Left lobe of liver (tissue), 2 donors: ENCODE measurements around the gene NUDT15. TPM values are rescaled to one million over a fixed set of nuclear protein-coding genes. Genes with fewer than 3 reads are reported as not detected.
A peak's percentile ranks its signal among the peaks of the same experiment; 100 is the strongest.
"Not testable (repeated sequence)": the region's sequence is repeated elsewhere in the genome, so short reads cannot be mapped to it uniquely, and the experiment has no call there.

Experiments
- ATAC-seq: fragments of 200-7000 bp; cut with Tn5 transposase; one replicate; pipeline ENCODE4 v1.9.1; 2020; ENCODE audit warnings: mild to moderate bottlenecking, moderate library complexity
- DNase-seq: peaks from one replicate; pipeline ENCODE4 v3.0.0-alpha.2; 2020; ENCODE audit warnings: low spot score
- total RNA-seq: library from RNA; stranded (reverse); gene quantifications from one replicate; pipeline ENCODE4 v1.2.1, GENCODE V29; 2021
- donor health status: DM: no; HTN: no; CAD: no; lungs with moderate emphysema.
- donor health status: DM: no; HTN: yes; CAD: no.

NUDT15 gene
- total RNA-seq, 1 donor from 2014 or later: 6.2 TPM

GRCh38 chr13:48040896-48041295 lies 3.4 kb downstream of the NUDT15 start:
- DNase-seq: no peak
- ATAC-seq: no peak

GRCh38 chr13:48042894-48043293 lies 5.4 kb downstream of the NUDT15 start:
- ATAC-seq (no peak), DNase-seq (no peak)

GRCh38 chr13:48043789-48044503 lies 6.4 kb downstream of the NUDT15 start:
- DNase-seq: no peak
- ATAC-seq: no peak

- no peak for ATAC-seq
Measured at GRCh38 chr13:48050550-48050949, 13.0 kb downstream of the NUDT15 start.

GRCh38 chr13:48054601-48055000 lies 17.1 kb downstream of the NUDT15 start:
- ATAC-seq (no peak), DNase-seq (no peak)

More at GRCh38 chr13:48050550-48050949, 13.0 kb downstream of the NUDT15 start:
- DNase-seq: no peak

- ATAC-seq: no peak
- DNase-seq: no peak
Measured at GRCh38 chr13:48055712-48056111, 18.2 kb downstream of the NUDT15 start.

GRCh38 chr13:48058536-48058935 lies 21.0 kb downstream of the NUDT15 start:
- not testable (repeated sequence) for ATAC-seq, DNase-seq

GRCh38 chr13:48059951-48060350 lies 22.4 kb downstream of the NUDT15 start:
- ATAC-seq: not testable (repeated sequence)
- peak; percentile 50 for DNase-seq

- ATAC-seq (no peak), DNase-seq (no peak)
Measured at GRCh38 chr13:48066310-48066989, 28.9 kb downstream of the NUDT15 start.

GRCh38 chr13:48068036-48068435 lies 30.5 kb downstream of the NUDT15 start:
- ATAC-seq (no peak), DNase-seq (no peak)

- ATAC-seq (no peak), DNase-seq (no peak)
Measured at GRCh38 chr13:48068952-48069351, 31.4 kb downstream of the NUDT15 start.

- ATAC-seq (no peak), DNase-seq (no peak)
Measured at GRCh38 chr13:48069573-48069972, 32.0 kb downstream of the NUDT15 start.

GRCh38 chr13:48070942-48071341 lies 33.4 kb downstream of the NUDT15 start:
- DNase-seq: no peak
- no peak for ATAC-seq

GRCh38 chr13:48072304-48072703 lies 34.8 kb downstream of the NUDT15 start:
- DNase-seq: no peak
- ATAC-seq: no peak

GRCh38 chr13:48072787-48073186 lies 35.3 kb downstream of the NUDT15 start:
- DNase-seq (no peak), ATAC-seq (no peak)

- no peak for DNase-seq
Measured at GRCh38 chr13:48074006-48074405, 36.5 kb downstream of the NUDT15 start.

GRCh38 chr13:48078251-48078656 lies 40.7 kb downstream of the NUDT15 start:
- DNase-seq (no peak), ATAC-seq (peak; percentile 68)

More at GRCh38 chr13:48074006-48074405, 36.5 kb downstream of the NUDT15 start:
- no peak for ATAC-seq

GRCh38 chr13:48081739-48082138 lies 44.2 kb downstream of the NUDT15 start:
- no peak for ATAC-seq
- no peak for DNase-seq

GRCh38 chr13:48086272-48086671 lies 48.7 kb downstream of the NUDT15 start:
- DNase-seq: no peak
- no peak for ATAC-seq

GRCh38 chr13:48093588-48093987 lies 56.1 kb downstream of the NUDT15 start:
- no peak for ATAC-seq

GRCh38 chr13:48094404-48094780 lies 56.9 kb downstream of the NUDT15 start:
- DNase-seq (no peak), ATAC-seq (no peak)

More at GRCh38 chr13:48093588-48093987, 56.1 kb downstream of the NUDT15 start:
- no peak for DNase-seq

GRCh38 chr13:48094781-48095502 lies 57.4 kb downstream of the NUDT15 start, which contains the start of gene MED4:
Gene MED4 (minus strand): TSS chr13:48095104. CDS start chr13:48095078, 26 bp downstream.
- DNase-seq: peak; percentile 96
- peak; percentile 99 for ATAC-seq
